ENCODE data around the gene SRGAP1.
"Not testable (repeated sequence)": the region's sequence is repeated elsewhere in the genome, so short reads cannot be mapped to it uniquely, and the experiment has no call there.

The SRGAP1 gene

GRCh38 chr12:64166606-64167005 lies 322.1 kb downstream of the SRGAP1 start:
- not testable (repeated sequence) for DNase-seq (ENCODE audit: low read depth, low spot score)

- DNase-seq (ENCODE audit: low read depth, low spot score) = not testable (repeated sequence)
Observed at GRCh38 chr12:64167041-64167440, 322.5 kb downstream of the SRGAP1 start.

GRCh38 chr12:64170024-64170423 lies 325.5 kb downstream of the SRGAP1 start:
- no peak for DNase-seq (ENCODE audit: low read depth, low spot score)

GRCh38 chr12:64170730-64171129 lies 326.2 kb downstream of the SRGAP1 start:
- DNase-seq (ENCODE audit: low read depth, low spot score) = no peak

- DNase-seq (ENCODE audit: low read depth, low spot score) = no peak
Observed at GRCh38 chr12:64171715-64172114, 327.2 kb downstream of the SRGAP1 start.

GRCh38 chr12:64172143-64172970 lies 327.9 kb downstream of the SRGAP1 start:
- DNase-seq (ENCODE audit: low read depth, low spot score) = no peak

- peak; percentile 32 for DNase-seq (ENCODE audit: low read depth, low spot score)
Observed at GRCh38 chr12:64173456-64173855, 329.0 kb downstream of the SRGAP1 start.

- no peak for DNase-seq (ENCODE audit: low read depth, low spot score)
Observed at GRCh38 chr12:64175254-64175945, 330.9 kb downstream of the SRGAP1 start.

- DNase-seq (ENCODE audit: low read depth, low spot score) = no peak
Observed at GRCh38 chr12:64177001-64177400, 332.5 kb downstream of the SRGAP1 start.

GRCh38 chr12:64178122-64178521 lies 333.6 kb downstream of the SRGAP1 start:
- DNase-seq (ENCODE audit: low read depth, low spot score) = no peak

- no peak for DNase-seq (ENCODE audit: low read depth, low spot score)
Observed at GRCh38 chr12:64180951-64181350, 336.5 kb downstream of the SRGAP1 start.

GRCh38 chr12:64181430-64182291 lies 337.2 kb downstream of the SRGAP1 start:
- DNase-seq (ENCODE audit: low read depth, low spot score) = peak; percentile 40

- DNase-seq (ENCODE audit: low read depth, low spot score) = no peak
Observed at GRCh38 chr12:64184216-64184615, 339.7 kb downstream of the SRGAP1 start.

GRCh38 chr12:64186789-64187188 lies 342.3 kb downstream of the SRGAP1 start:
- no peak for DNase-seq (ENCODE audit: low read depth, low spot score)

GRCh38 chr12:64187370-64187769 lies 342.9 kb downstream of the SRGAP1 start:
- no peak for DNase-seq (ENCODE audit: low read depth, low spot score)

- DNase-seq (ENCODE audit: low read depth, low spot score) = no peak
Observed at GRCh38 chr12:64187794-64188193, 343.3 kb downstream of the SRGAP1 start.

- no peak for DNase-seq (ENCODE audit: low read depth, low spot score)
Observed at GRCh38 chr12:64189530-64189929, 345.0 kb downstream of the SRGAP1 start.

- DNase-seq (ENCODE audit: low read depth, low spot score) = no peak
Observed at GRCh38 chr12:64190140-64190539, 345.6 kb downstream of the SRGAP1 start.

GRCh38 chr12:64192644-64193444 lies 348.3 kb downstream of the SRGAP1 start:
- DNase-seq (ENCODE audit: low read depth, low spot score) = no peak

GRCh38 chr12:64193931-64194330 lies 349.4 kb downstream of the SRGAP1 start:
- no peak for DNase-seq (ENCODE audit: low read depth, low spot score)
